Endothelial cell of umbilical vein (primary cell): ENCODE data around the gene CCSER1.

Experiments used
- CTCF ChIP-seq, 2 donors: IDR thresholded peaks; 1 replicate in 1 of 2; 2 replicates in 1 of 2; pipeline ENCODE4 v1.5.1; 2011; ENCODE audit warnings: low read length in 2 of 2, mild to moderate bottlenecking in 2 of 2, moderate library complexity in 2 of 2, control low read depth in 1 of 2, inconsistent platforms in 1 of 2, low read depth in 1 of 2; ENCODE audit not compliant: insufficient read depth in 1 of 2; ENCODE audit errors: extremely low read depth in 1 of 2
- EZH2 ChIP-seq: IDR thresholded peaks from 2 replicates; pipeline ENCODE4 v1.6.1; 2012; ENCODE audit warnings: borderline replicate concordance, low read depth, mild to moderate bottlenecking, moderate library complexity, low read length, inconsistent platforms; ENCODE audit not compliant: severe bottlenecking
- FOS ChIP-seq: IDR thresholded peaks from 2 replicates; pipeline ENCODE4 v1.6.1; 2011; ENCODE audit warnings: mild to moderate bottlenecking, low read length, moderate library complexity, borderline replicate concordance; ENCODE audit not compliant: insufficient read depth
- JUN ChIP-seq: IDR thresholded peaks from 2 replicates; pipeline ENCODE4 v1.6.1; 2011; ENCODE audit warnings: borderline replicate concordance, low read depth; ENCODE audit not compliant: insufficient read length, insufficient read depth
- MYC ChIP-seq: IDR thresholded peaks from one replicate; pipeline ENCODE4 v1.6.1; 2011; ENCODE audit warnings: mild to moderate bottlenecking, low read depth, low read length
- POLR2A ChIP-seq: IDR thresholded peaks from 2 replicates; pipeline ENCODE4 v1.6.1; 2012; ENCODE audit warnings: low read depth, mild to moderate bottlenecking, control low read depth, low read length
- POLR2AphosphoS5 ChIP-seq: IDR thresholded peaks from 2 replicates; pipeline ENCODE4 v1.6.1; 2012; ENCODE audit warnings: low read depth, mild to moderate bottlenecking, control low read depth, low read length, moderate library complexity; ENCODE audit not compliant: insufficient read depth
- TF ChIP-seq, protein P1 (sequence below): IDR thresholded peaks from 2 replicates; pipeline ENCODE4 v1.6.1; 2011; ENCODE audit not compliant: insufficient read depth, insufficient read length

DNA sequence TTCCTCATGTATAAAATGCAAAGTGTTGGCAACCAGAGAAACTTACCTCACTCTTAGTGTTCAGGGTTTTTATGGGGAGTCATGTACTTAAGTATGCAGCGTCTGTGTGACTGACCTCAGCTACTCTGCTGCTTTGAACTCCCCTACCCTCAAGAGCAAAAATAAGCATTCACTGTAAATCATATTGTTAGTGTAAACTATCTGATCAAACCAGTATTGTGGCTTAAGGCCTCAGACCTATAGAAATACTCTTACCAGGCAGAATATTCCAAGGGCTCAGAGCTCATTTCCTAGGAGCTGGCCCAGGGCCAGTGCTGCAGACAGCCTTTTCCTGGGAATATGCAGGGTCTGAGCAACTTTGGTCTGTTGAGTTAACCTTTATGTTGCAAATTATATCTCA lies 453.1 kb downstream of the CCSER1 start:
- TF ChIP-seq POLR2A (no peak), EZH2 (no peak), CTCF (IDR thresholded peaks at IDR 0.05; ENCODE audit: extremely low read depth in 1 of 2, insufficient read depth in 1 of 2, low read depth in 1 of 2, low read length in 2 of 2) (no peak), MYC (no peak), POLR2AphosphoS5 (no peak), JUN (no peak), FOS (no peak)
- TF ChIP-seq, protein P1, sequence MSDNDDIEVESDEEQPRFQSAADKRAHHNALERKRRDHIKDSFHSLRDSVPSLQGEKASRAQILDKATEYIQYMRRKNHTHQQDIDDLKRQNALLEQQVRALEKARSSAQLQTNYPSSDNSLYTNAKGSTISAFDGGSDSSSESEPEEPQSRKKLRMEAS: no peak
